Astrocyte (in vitro differentiated cells and primary cell): ENCODE measurements around the gene SRPRB. TPM values are rescaled to one million over a fixed set of nuclear protein-coding genes. Genes with fewer than 3 reads are reported as not detected.

Experiments used
- DNase-seq: peaks from one replicate; pipeline ENCODE4 v3.0.0-alpha.2; 2010; ENCODE audit warnings: low read depth
- FAIRE-seq: peaks from 2 replicates; lab custom pipeline; 2011; peaks lifted over from hg19 to GRCh38; lab: Jason Lieb, UNC
- H2AFZ ChIP-seq: 2 replicates; pipeline ENCODE4 v1.6.0; 2012; ENCODE audit warnings: low read depth, low read length, inconsistent platforms
- H3K27ac ChIP-seq: 2 replicates; pipeline ENCODE4 v1.5.1; 2011; ENCODE audit warnings: low read depth, low read length, inconsistent platforms
- H3K27me3 ChIP-seq: 2 replicates; pipeline ENCODE4 v1.6.0; 2011; ENCODE audit warnings: low read length, inconsistent platforms; ENCODE audit not compliant: insufficient read depth
- H3K36me3 ChIP-seq: 2 replicates; pipeline ENCODE4 v1.5.1; 2011; ENCODE audit warnings: low read length, inconsistent platforms; ENCODE audit not compliant: insufficient read depth
- H3K4me1 ChIP-seq: 2 replicates; pipeline ENCODE4 v1.5.1; 2011; ENCODE audit warnings: low read length, inconsistent platforms; ENCODE audit not compliant: insufficient read depth
- H3K4me2 ChIP-seq: 2 replicates; pipeline ENCODE4 v1.6.0; 2012; ENCODE audit warnings: low read length, inconsistent platforms
- H3K4me3 ChIP-seq: 2 replicates; pipeline ENCODE4 v1.5.1; 2011; ENCODE audit warnings: low read depth, mild to moderate bottlenecking, low read length, inconsistent platforms; ENCODE audit not compliant: insufficient read depth
- H3K79me2 ChIP-seq: 2 replicates; pipeline ENCODE4 v1.6.0; 2012; ENCODE audit warnings: mild to moderate bottlenecking, low read length, inconsistent platforms; ENCODE audit not compliant: insufficient read depth
- H3K9ac ChIP-seq: 2 replicates; pipeline ENCODE4 v1.6.0; 2012; ENCODE audit warnings: mild to moderate bottlenecking, low read length, inconsistent platforms
- H3K9me3 ChIP-seq: 2 replicates; pipeline ENCODE4 v1.5.1; 2012; ENCODE audit warnings: low read depth, mild to moderate bottlenecking, low read length, inconsistent platforms; ENCODE audit not compliant: insufficient read depth
- H4K20me1 ChIP-seq: 2 replicates; pipeline ENCODE4 v1.6.0; 2012; ENCODE audit warnings: low read length, inconsistent platforms; ENCODE audit not compliant: insufficient read depth
- H3K27ac Mint-ChIP-seq: one replicate; pipeline ENCODE4 v1.8.0; 2021; ENCODE audit warnings: mild to moderate bottlenecking, mixed read lengths; ENCODE audit not compliant: unreplicated experiment
- H3K27me3 Mint-ChIP-seq: one replicate; pipeline ENCODE4 v1.8.0; 2021; ENCODE audit warnings: low read depth, mixed read lengths; ENCODE audit not compliant: unreplicated experiment
- H3K36me3 Mint-ChIP-seq: one replicate; pipeline ENCODE4 v1.8.0; 2021; ENCODE audit warnings: low read depth, mixed read lengths; ENCODE audit not compliant: unreplicated experiment
- H3K4me1 Mint-ChIP-seq: one replicate; pipeline ENCODE4 v1.8.0; 2021; ENCODE audit warnings: low read depth, mixed read lengths; ENCODE audit not compliant: unreplicated experiment
- H3K4me3 Mint-ChIP-seq: one replicate; pipeline ENCODE4 v1.8.0; 2021; ENCODE audit warnings: mild to moderate bottlenecking, moderate library complexity, mixed read lengths; ENCODE audit not compliant: unreplicated experiment
- H3K9me3 Mint-ChIP-seq: one replicate; pipeline ENCODE4 v1.8.0; 2021; ENCODE audit warnings: mild to moderate bottlenecking, mixed read lengths; ENCODE audit not compliant: unreplicated experiment
- CTCF ChIP-seq: IDR thresholded peaks from 2 replicates; pipeline ENCODE4 v1.5.1; 2011; ENCODE audit warnings: low read depth, mild to moderate bottlenecking, inconsistent platforms, low read length, moderate library complexity; ENCODE audit not compliant: insufficient read depth
- EZH2 ChIP-seq: IDR thresholded peaks from 2 replicates; pipeline ENCODE4 v1.6.1; 2012; ENCODE audit warnings: mild to moderate bottlenecking, low read length, inconsistent platforms; ENCODE audit not compliant: insufficient read depth
- total RNA-seq: library from RNA; stranded (reverse); gene quantifications from 2 replicates; pipeline ENCODE4 v1.2.1, GENCODE V29; 2021

The SRPRB gene
- total RNA-seq, 1 donor from 2014 or later = 83.8 TPM

DNA sequence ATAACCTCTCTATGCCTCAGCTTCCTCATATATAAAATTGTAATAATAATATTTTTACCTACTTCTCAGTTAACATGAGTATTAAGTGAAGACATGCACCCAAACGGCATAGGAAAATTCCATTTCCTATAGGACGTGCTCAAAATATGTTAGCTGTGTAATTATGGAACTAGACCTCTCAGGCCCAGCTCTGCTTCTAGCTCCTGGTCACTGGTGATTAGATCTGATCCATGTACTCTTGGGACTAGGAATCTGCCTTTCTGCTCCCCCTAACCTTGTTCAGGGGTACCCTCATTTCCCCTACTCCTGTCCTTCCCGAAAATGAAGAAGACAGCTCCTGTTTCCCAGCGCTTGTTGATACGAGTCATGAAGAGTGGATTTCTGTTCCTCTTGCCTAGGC is 29.8 kb upstream of the SRPRB start:
- Histone ChIP-seq H3K27me3 (no peaks in the 10 kb centered on the region), H3K4me3 (no peak overlapping the region), H3K4me2 (no peak overlapping the region), H4K20me1 (no peaks in the 10 kb centered on the region), H3K36me3 (no peaks in the 10 kb centered on the region), H2AFZ (no peak overlapping the region), H3K4me1 (no peaks in the 10 kb centered on the region), H3K27ac (no peak overlapping the region), H3K9me3 (no peaks in the 10 kb centered on the region), H3K9ac (no peak overlapping the region), H3K79me2 (no peaks in the 10 kb centered on the region)
- H3K4me1 Mint-ChIP-seq = no peaks in the 10 kb centered on the region
- H3K36me3 Mint-ChIP-seq = no peaks in the 10 kb centered on the region
- DNase-seq = no peak
- H3K27me3 Mint-ChIP-seq = no peaks in the 10 kb centered on the region
- no peak overlapping the region for H3K4me3 Mint-ChIP-seq
- TF ChIP-seq CTCF = no peak
- no peak for TF ChIP-seq EZH2
- peaks cover 1% of the 10 kb centered on the region for H3K9me3 Mint-ChIP-seq
- H3K27ac Mint-ChIP-seq = no peak overlapping the region
- no peak for FAIRE-seq

- no peak overlapping the region for H3K27ac Mint-ChIP-seq
- no peaks in the 10 kb centered on the region for H3K9me3 Mint-ChIP-seq
- no peaks in the 10 kb centered on the region for H3K79me2 ChIP-seq
- H3K9me3 ChIP-seq = no peaks in the 10 kb centered on the region
- no peak overlapping the region for H2AFZ ChIP-seq
- H3K36me3 ChIP-seq = no peaks in the 10 kb centered on the region
- no peaks in the 10 kb centered on the region for H3K36me3 Mint-ChIP-seq
- no peaks in the 10 kb centered on the region for H3K27me3 ChIP-seq
- no peak overlapping the region for H3K4me3 ChIP-seq
- no peaks in the 10 kb centered on the region for H3K4me1 ChIP-seq
- no peaks in the 10 kb centered on the region for H3K4me1 Mint-ChIP-seq
- no peak overlapping the region for H3K27ac ChIP-seq
- H3K4me2 ChIP-seq = no peak overlapping the region
- H3K4me3 Mint-ChIP-seq = no peak overlapping the region
- H4K20me1 ChIP-seq = no peaks in the 10 kb centered on the region
- DNase-seq (no peak), FAIRE-seq (no peak)
- no peak overlapping the region for H3K9ac ChIP-seq
- TF ChIP-seq EZH2 (no peak), CTCF (no peak)
- no peaks in the 10 kb centered on the region for H3K27me3 Mint-ChIP-seq
These were observed 28.7 kb upstream of the SRPRB start for GRCh38 chr3:133776794-133777438.

GRCh38 chr3:133777807-133778568 is 27.6 kb upstream of the SRPRB start:
- Mint-ChIP-seq H3K27me3 (no peaks in the 10 kb centered on the region), H3K4me1 (no peaks in the 10 kb centered on the region), H3K27ac (no peak overlapping the region), H3K4me3 (no peak overlapping the region), H3K9me3 (no peaks in the 10 kb centered on the region), H3K36me3 (no peaks in the 10 kb centered on the region)
- H3K9me3 ChIP-seq = no peaks in the 10 kb centered on the region
- no peaks in the 10 kb centered on the region for H3K27me3 ChIP-seq
- TF ChIP-seq CTCF = no peak
- no peak for TF ChIP-seq EZH2
- FAIRE-seq (no peak), DNase-seq (no peak)
- H3K4me2 ChIP-seq = no peak overlapping the region
- H3K79me2 ChIP-seq = no peaks in the 10 kb centered on the region
- no peak overlapping the region for H3K9ac ChIP-seq
- H3K36me3 ChIP-seq = no peaks in the 10 kb centered on the region
- no peaks in the 10 kb centered on the region for H4K20me1 ChIP-seq
- no peak overlapping the region for H2AFZ ChIP-seq
- no peak overlapping the region for H3K27ac ChIP-seq
- H3K4me3 ChIP-seq = no peak overlapping the region
- no peaks in the 10 kb centered on the region for H3K4me1 ChIP-seq
